HG02571 (cell line): ENCODE data around the gene PLXNC1.

Experiments used
- ATAC-seq: cut with Tn5 transposase; IDR thresholded peaks from one replicate; pipeline ENCODE4 v1.9.1; 2021; ENCODE audit warnings: mild to moderate bottlenecking, moderate library complexity; ENCODE audit not compliant: unreplicated experiment

Gene PLXNC1

GRCh38 chr12:94229902-94230301, 81.5 kb downstream of the PLXNC1 start:
- no peak for ATAC-seq

- no peak for ATAC-seq
These were observed 82.1 kb downstream of the PLXNC1 start for GRCh38 chr12:94230357-94230905.

DNA sequence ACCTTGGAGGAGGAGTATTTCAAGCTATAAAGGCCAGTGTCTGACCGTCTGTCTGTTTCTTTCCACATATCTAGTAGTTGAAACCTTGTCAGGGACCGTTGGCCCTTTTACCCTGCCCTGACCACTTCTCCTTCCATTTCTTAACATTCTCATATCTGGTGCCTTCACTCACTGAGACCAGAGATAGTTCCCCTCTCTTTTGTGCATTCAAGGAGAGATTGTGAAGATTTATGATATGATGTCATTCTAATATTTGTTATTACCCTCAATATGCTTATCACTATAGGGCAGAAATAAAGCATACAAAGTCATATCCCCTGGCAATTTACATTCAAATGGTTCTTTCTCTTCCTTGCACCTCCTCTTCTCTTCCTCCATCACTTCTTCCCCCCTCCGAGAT, 83.3 kb downstream of the PLXNC1 start:
- no peak for ATAC-seq

DNA sequence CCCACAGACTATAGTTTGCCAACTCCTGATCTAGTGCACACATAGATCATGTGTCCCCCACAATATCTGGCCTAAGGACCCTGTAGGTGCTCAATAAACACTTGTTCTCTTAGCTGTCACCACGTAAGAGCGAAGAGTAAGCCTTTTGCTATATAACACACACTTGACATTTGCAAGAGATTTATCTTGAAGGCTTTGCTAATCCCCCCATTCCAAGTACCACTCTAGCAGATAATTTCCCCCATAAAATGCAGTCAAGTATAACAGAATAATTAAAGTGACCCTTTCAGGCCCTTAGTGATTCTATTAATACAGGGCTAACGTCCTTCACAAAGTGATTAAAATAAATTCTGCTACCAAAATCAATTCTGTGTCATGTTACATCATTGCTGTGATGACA, 87.5 kb downstream of the PLXNC1 start:
- no peak for ATAC-seq

DNA sequence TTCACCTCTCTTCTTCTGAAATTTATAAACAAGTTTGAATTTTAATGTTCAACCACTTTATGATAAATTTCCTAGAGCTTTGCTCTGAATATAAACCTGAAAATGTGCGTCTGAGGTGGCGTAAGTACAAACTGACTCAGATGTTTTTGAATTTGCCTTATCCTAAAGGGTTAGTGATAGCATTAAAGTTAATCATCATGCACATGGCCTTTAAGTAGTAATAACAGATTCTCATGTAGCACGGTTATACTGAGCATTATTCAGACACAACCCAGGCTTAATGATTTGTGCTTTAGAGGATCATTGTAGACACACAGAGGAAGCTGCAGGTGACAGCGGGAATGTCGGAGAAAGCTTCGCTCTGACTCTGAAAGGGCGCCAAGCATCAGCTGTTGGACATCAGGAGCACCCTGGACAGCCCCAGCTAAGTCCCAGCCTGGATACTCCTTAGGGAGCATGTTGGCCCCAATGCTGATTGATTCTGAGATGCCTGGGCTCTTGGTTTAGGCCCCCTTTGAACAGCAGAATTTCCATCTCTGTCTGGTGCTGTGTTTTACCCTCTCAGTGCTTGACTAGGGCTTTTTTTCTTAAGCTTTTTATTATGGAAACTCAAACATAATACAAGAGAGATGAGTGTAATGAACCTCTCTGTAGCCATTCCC, 91.1 kb downstream of the PLXNC1 start:
- no peak for ATAC-seq

GRCh38 chr12:94240171-94240570, 91.8 kb downstream of the PLXNC1 start:
- peak; percentile 95 for ATAC-seq

- ATAC-seq, result no peak
These were observed 94.5 kb downstream of the PLXNC1 start for GRCh38 chr12:94242901-94243300.

GRCh38 chr12:94244165-94245133, 96.1 kb downstream of the PLXNC1 start:
- ATAC-seq, result no peak

DNA sequence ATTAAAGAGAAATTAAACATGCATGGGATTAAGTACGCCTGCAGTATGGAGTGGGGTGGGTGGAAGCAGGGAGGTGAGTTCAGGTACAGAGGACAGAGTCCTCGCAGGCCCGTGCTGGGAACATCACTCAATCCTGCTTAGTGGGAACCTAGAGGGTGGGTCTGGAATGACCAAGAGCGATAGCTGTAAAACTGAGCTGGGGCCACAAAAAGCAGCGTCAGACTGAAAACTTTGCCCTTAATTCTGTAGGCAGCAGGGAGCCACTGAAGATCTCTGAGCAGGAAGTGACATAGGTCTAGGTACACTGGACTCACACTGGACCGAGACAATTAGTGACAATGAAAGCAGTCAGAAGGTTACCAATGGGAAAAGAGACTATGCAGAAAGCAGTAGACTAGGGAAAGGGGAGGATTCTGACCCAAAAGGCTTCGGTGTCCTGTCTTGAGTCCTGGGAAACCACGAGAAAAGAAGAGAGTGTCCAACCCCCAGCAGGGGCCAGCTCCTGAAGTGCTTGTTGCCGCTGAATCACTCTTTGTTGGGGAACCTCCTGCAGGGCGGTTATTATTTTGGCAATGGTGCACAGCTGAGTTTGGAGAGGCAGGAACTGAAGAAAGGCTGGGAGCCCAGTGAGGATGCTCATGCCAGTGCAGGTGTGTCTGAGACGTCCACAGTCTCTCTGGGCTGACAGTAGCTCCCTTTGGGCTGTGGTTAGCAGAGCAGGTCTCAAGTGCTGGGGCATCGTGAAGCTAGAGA, 97.4 kb downstream of the PLXNC1 start:
- ATAC-seq, result no peak

GRCh38 chr12:94247246-94247645, 98.9 kb downstream of the PLXNC1 start:
- no peak for ATAC-seq

- ATAC-seq, result no peak
These were observed 100.2 kb downstream of the PLXNC1 start for GRCh38 chr12:94248582-94248981.

DNA sequence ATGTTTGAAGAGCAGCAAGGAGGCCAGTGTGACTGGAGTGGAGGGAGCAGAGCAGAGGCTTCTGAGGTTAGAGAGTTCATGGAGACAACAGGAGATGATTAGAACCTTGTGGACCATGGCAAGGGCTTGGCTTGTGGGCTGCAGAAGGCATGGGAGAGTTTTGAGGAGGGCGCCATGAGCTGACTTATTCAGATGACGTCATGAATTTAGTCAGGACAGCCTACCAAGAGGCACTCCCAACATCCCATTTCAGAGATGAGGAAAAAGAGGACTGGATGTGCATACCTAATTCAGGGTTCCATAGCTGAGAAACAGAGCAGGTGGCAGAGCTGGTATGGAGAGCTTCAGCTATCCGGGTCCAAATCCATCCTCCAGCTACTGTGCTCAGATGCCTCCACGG, 101.8 kb downstream of the PLXNC1 start:
- ATAC-seq, result no peak

DNA sequence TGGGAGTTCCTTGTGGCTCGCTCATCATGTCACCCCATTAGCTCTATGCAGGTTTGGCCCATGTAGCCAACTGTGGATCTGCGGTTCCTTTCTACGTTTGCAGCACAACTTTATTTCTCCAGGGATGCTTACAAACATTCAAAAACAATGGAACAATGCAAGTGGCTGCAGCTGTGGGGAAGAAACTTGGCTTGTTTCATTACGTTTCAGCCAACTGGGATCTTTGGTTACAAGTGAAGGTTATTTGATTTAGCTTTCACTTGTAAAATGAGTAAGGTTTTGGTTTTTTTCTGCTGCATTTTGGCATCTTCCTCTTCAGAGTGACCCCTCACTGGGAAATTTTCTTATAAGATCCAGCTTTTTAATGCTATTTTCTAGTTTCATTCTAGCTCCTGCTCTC, 105.9 kb downstream of the PLXNC1 start:
- no peak for ATAC-seq

GRCh38 chr12:94255006-94255405, 106.6 kb downstream of the PLXNC1 start:
- no peak for ATAC-seq

DNA sequence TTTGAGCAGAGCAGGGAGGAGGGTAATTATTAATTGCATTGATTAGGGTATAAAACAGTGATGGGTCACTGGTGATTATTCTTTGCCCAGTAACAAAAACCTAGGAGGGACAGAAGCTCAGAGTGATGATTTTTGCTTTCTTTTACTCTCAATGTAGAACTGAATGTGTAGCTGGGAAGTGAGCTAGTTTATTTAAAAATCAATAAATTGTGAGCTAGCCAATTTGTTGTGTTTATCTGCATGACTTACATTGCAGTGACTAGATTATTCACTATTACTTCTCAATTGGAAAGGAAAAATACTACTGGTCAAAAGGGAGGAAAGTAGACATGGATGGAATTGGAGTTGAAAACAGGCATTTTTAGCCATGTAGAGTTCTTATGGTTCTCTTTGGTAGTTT, 107.1 kb downstream of the PLXNC1 start:
- no peak for ATAC-seq

DNA sequence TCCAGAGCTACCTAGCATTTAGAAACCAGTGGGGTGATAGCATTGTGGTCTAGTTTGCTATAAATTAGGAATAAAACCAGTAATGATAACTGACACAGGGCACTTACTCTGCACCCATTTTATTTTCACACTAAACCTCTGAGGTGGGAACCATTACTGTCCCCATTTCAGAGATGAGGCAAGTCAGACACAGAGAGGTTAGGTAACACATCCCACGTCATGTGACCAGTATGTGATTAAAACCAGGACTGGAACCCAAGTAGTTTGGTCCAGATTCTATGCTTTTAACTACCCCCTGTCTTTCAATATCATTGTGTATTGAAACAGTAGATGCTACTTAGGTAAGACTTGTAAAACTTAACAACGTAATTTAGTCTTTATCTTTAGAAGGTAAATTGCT, 110.2 kb downstream of the PLXNC1 start:
- ATAC-seq, result no peak

- no peak for ATAC-seq
These were observed 111.6 kb downstream of the PLXNC1 start for GRCh38 chr12:94260017-94260416.

GRCh38 chr12:94260717-94261116, 112.3 kb downstream of the PLXNC1 start:
- no peak for ATAC-seq

DNA sequence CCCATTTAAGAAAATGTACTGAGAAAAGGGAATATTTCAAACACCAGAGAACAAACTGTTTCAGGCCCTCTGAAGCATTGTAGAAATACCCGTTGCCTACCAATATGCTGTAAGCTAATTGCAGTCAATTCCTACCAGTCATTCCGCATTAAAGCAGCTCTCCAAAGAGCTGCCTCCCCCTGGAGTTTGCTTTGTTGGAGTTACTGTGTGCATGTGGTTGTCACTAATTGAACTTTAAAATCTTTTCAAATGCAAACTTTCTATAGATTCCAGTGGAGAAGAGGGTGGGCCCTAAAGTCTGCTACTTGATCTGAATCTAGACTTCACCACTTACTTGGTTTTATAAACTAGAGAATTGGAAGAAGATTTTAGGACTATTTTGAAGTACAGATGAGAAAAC, 112.7 kb downstream of the PLXNC1 start:
- no peak for ATAC-seq

DNA sequence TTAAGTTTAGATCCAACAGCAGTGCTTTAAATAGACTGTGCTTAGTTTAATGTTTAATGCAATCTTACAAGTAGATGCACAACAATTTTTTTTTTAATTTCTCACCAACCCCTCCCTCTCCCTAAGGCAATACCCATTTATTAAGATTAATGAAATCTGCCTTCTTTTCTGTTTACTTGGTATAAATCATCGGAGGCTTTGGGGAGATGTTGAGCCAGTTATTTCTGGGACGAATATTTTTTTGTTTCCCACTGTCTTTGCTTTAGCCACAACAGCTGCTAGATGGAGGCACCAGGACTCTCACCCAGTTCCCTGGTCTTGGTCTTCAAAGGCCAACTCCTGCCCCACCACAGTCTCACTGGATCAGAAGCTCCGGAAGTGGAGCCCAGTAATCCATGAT, 113.4 kb downstream of the PLXNC1 start:
- ATAC-seq, result no peak
